GM19099 (cell line): ENCODE results near the gene SRXN1.

Source experiments
- POLR2A ChIP-seq: IDR thresholded peaks from 3 replicates; pipeline ENCODE4 v1.6.1; 2011; ENCODE audit warnings: low read depth; ENCODE audit not compliant: insufficient read length; ENCODE audit errors: extremely low read depth

Gene SRXN1

DNA sequence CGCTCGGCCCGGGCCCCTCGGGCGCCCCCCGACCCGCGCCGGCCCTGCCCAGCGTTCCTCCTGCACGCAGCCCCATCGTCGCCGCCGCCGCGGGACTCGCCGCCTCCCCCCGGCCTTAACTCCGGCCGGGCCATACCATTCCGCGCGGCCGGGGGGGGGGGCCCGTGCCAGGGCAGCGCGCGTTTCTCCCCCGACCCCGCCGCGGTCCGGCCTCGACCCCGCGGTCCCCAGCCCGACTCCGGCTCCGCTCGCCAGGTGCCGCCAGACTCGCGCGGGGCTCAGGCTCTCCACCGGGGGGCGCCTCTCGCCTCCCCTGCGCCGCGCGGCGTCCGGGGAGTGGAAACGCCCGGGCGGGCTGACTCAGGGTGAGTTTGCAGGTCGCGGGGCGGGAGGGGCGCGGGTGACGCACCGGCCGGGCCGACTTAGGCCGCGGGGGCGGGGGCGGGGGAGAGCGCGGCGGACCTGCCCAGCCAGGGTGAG is at the start of gene SRXN1:
TSS of gene SRXN1 (minus strand) at position 91 of the 480 bp plus-strand sequence. CDS start at position 76, 15 bp downstream.
- peak; percentile 72 for TF ChIP-seq POLR2A

DNA sequence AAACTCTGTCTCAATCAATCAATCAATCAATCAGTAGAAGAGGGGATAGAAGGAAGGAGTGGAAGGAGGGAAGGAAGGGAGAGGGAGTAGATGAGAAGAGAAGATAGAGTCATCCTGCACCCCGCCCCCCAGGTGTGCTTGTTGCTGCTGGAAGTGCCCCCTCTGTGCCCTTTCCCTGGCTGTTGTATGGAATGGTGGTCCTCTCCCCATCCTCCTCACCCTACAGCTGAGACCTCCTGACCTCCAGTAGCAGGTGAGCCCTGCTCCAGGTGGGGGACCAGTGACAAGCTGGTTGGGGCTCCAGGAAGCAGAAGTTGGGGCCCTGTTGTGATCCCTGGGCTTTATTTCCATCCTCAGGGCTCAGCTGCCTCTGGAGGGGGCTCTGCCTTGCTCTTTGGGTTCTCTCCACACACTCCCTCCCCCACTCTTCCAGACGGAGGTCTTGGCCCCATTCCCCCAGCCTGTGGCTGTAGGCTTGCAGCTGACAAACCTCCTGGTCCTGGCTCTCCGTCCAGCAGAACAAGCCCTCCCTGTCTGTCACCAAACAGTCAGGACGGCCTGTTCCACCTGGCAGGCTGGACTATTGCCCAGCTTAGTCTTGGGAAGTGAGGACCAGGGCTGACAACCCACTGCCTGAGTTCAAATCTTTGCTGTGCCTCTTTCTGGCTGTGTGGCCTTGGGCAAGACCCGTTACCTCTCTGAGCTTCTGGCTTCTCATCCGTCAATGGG is 48.6 kb upstream of the SRXN1 start:
- no peak for TF ChIP-seq POLR2A

DNA sequence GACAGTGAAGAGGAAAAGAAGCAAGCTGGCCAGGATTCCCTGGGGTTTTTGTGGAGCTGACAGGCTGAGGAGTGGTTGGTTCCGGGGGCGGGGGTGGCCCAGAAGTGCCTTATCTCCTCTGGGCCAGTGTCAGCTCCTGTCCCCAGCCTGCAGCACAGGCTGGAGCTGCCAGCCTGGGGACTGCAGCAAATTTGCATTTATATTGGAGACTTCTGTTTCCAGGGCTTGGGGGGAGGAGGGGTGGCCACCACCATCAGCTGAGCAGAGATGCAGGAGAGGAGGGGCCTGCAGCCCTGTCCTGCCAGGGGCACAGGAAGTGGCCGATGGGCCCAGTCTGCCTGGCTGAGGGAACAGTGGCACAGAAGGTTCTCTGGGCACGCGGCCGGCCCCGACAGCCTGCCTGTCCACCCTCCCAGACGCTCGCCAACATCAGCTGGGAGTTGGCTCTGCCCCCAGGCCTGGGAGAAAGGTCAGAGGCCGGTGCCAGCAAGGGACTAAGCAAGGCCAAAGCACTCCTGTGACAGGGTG is 46.9 kb upstream of the SRXN1 start:
- no peak for TF ChIP-seq POLR2A

DNA sequence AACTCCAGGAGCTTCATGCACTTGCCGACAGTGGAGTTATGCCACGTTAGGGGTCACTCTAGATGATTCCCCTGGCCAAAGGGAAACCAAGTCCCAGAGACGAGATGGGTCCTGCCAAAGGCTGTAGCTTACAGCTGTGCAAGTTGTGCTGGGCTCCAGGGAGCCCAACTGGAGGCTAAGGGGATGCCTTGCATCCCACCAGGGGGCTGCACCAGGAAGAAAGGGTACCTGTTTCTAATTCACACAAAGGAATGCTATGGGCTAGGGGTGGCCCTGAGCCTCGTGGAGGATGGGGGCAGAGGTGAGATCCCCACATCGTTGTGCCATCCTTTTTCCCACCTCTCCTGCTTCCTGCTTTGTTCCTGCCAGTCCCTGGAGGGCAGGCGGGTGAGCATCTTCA is 46.3 kb upstream of the SRXN1 start:
- no peak for TF ChIP-seq POLR2A

DNA sequence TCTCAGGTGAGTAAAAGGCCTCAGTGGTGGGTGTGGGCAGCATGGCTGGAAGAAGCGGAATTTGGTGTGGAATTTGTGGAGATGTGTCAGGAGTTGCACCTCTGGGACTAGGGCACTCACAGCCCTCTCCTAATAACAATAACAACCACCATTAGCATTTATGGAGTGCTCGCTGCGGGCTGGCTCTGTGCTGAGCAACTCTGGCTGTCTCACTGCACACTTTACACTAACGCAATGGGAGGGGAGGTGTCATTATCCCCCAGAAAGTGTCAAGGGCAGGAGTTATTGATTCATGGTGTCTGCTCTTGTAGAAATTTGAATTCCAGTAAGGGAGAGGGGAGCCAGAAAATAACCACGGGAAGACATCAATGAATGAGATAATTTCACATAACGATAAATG is 45.3 kb upstream of the SRXN1 start:
- no peak for TF ChIP-seq POLR2A

DNA sequence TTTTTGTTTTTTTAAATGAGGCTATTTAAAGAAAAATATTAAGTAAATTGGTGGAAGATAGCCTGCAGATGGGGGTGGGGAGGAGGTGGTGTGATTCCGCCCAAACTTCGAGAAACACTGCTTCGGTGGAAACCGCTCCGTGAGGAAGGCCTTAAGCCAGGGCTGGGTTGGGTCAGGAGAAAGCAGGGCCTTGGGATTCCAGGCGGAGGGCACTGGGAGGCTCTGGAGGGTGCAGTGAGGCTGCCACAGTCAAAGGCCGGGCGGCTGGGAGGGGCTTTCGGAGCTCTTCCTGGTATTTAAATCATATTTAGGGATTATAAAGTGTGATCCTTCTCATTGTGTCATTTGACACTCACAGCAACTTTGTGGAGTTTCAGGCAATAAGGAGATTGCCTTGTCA is 44.8 kb upstream of the SRXN1 start:
- TF ChIP-seq POLR2A, result no peak

DNA sequence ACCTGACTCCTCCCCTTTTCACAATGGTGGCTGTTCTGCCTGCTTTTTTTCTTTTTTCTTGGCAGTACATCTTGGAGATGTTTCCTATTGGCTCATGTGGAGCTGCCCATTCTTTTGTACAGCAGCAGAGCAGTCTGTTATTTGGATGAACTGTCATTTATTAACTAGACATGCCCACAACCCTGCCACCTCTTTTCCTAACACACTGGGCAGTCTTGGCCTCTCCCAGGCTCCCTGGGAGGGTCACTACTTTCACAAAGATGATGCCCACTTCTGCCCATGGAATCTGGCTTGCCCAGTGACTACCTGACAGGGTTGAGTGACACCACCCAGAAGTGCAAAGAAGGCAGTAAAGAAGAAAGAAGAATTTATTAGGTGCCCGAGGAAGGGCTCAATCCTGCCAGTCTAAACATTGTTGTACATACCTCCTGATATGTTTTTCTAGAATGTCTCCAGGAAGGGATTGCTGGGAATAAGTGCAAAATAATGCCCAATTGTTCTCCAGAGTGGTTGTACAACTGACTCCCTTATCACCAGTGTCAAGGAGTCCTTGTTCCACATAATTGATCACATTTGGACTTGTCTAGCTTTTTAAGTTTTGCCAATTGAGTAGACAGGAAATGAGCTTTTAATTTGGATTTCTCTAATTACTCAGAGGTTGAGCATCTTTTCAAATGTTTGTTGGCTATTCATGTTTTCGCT is 42.3 kb upstream of the SRXN1 start:
- TF ChIP-seq POLR2A, result no peak

DNA sequence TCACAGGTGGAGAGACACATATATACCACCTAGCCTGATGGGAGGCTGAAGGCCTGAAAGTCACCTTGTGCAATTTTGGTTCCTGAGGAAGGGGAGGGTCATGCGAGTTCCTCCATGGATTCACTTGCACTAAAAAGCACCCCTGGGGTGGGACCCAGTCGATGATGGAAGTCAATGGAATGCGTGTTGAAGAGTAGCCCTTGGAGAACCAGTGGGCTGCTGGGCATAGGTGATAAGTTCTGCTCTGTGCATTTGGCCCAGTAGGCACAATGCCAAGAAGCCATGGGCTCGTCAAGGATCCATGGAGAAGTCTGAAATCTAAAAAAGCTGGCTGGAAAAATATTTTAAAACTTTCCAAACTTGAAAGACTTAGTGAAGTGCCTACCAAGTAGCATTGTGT is 41.5 kb upstream of the SRXN1 start:
- TF ChIP-seq POLR2A, result no peak

DNA sequence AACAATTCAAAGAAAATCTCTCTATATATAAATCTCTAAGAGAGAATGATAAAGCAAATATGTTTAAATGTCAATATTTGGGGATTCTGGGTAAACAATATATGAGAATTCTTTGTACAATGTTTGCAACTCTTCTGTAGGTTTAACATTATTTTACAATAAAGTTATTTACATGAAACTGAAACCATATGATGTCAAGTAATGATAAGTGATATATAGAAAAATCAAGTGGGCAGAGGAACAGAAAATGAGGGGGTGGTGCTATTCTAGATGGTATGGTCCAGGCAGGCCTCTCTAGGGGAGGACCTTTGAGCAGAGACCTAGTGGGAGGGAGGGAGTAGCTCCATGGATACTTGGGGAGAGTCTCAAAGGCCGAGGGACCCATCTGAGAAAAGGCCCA is 39.0 kb upstream of the SRXN1 start:
- no peak for TF ChIP-seq POLR2A

DNA sequence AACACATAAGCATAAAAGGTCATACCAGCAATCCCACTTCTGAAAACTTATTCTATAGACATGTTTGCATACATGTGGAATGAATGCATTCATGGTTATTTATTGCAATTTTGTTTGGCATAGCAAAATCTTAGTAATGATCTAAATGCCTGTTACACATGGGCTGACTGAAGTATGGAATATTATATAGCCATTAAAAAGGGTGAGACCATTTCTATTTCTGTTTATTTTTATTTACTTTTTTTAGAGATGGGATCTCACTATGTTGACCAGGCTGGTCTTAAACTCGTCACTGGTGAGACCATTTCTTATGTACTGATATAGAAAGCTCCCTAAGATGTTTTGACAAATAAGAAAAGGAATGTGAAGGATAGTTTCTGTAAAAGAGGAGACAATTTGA is 36.9 kb upstream of the SRXN1 start:
- TF ChIP-seq POLR2A, result no peak

DNA sequence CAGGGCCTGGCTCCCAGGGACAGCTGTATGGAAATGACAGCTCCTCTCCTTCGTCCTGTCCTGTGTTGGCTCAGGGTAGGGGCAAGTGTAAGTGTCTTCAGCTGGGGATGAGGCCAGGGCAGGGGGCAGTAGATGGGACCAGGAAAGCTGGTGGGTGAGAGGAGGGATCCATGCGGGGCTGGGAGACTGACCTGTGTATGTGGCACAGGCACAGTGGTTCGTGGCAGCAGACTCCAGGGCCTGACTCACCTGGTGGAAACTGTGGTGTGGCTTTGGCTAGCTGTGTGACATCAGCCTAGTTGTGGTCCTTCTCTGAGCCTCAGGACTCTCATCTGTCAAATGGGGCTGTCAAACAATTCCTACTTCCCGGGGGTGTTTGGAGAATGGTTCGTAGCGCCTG is 36.3 kb upstream of the SRXN1 start:
- TF ChIP-seq POLR2A, result no peak

DNA sequence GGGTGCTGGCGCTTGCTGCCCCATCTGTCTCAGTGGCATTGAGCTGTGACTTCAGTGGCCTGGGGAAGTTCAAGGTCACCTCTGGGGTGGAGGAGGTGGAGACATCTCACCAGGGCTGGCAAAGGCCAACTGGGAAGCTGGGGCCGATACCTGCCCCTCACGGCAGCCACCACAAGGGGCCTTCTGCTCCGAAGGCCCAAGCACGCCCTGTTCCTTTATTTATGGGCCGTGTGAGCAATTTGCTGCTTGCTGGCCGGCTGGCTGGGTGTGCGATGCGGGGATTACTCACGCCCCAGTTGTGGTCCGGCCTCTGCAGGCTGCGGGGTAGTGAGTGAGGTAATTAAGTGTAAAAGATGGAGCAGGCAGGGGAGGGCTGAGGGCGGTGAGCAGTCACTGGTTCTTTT is 35.8 kb upstream of the SRXN1 start:
- no peak for TF ChIP-seq POLR2A

DNA sequence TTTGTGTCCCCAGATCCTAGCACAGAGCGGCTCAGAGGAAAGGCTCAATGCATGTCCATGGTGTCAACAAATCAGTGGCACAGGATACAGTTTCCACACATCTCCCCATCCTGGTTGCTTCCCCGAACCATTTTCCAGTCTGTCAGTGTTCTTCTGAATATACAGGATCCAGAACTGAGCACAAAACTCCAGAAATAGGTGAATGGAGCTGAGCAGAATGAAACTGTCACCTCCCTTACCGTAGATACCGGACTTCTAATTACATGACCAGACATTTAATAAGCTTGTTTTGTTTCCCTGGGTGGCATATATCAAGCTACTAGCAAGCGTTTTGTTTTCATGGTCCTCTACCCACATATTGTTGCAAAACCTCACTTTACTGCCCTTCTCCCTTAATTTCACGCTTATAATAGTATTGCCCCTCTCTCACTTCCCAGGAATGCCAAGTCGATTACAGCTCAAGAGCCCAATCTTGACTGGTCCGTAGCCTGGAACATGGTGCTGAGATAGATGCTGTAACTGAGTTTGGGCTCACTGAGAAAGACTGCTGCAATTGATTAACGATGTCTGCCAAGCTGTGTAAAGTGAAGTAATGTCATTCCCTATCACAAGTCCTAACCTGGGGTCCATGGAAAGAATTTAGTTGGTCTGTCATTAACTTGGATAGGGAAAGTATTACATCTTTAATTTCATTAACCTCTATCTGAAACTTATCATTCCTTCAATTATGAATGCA is 34.6 kb upstream of the SRXN1 start:
- no peak for TF ChIP-seq POLR2A

DNA sequence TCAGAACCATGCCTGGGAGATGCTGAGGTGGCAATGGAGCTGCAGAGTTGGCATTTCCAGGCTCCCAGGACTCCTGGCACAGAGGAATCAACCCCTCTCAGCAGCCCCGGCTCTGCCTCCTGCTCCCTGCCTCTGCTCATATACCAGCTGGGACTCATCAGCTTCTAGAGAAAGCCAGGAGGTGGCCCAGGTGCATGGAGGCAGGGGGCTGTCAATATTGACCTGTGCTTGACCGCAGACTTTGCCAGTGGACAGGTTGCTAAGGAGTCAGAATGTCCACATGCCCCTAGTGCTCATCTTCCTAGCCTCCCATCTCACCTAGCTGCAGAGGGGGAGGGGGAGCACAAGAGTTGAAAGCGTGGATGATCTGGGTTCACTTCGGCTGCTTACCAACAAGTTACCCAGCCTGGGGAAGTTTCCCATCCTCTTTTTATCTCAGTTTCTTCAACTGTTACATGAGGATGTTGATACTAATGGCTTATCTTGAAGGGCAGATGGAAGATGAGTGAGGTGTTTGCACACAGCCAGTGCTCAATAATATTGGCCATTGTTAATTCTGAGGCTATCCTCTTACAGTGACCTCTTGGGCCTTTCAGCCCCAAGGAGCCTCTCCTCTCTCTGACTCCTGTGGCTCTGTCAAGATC is 31.8 kb upstream of the SRXN1 start:
- no peak for TF ChIP-seq POLR2A

DNA sequence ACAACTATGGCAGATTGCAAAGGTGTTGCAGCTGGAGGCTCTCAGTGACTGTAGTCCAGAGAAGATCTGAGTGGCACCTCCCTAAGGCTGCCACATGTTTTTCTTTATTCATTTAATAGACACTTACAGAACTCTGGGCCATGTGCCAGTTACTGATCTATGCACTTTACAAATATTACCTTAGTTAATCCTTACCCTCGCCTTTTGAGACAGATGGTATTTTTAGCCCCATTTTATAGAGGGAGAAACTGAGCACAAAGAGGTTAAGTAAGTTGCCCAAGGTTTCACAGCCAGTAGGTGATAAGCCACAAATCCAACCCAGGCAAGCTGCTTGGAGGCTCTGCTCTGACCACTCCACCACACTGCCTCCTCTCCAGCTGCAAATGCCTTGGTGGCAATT is 29.1 kb upstream of the SRXN1 start:
- TF ChIP-seq POLR2A, result no peak
